TTC549 (cell line): ENCODE results near the gene ACTL8.

ENCODE experiments used
- FAIRE-seq: peaks from 2 replicates; lab custom pipeline; 2012; peaks lifted over from hg19 to GRCh38; lab: Jason Lieb, UNC

Gene ACTL8

GRCh38 chr1:17755120-17755519 lies at the start of gene ACTL8:
ACTL8 (plus strand) TSS chr1:17755333; CDS start chr1:17823009, 67,676 bp downstream.
- no peak for FAIRE-seq

GRCh38 chr1:17706445-17706844 lies 48.7 kb upstream of the ACTL8 start:
- FAIRE-seq = no peak

GRCh38 chr1:17709981-17710380 lies 45.2 kb upstream of the ACTL8 start:
- FAIRE-seq = no peak

- no peak for FAIRE-seq
These were observed 44.1 kb upstream of the ACTL8 start for GRCh38 chr1:17710889-17711576.

- no peak for FAIRE-seq
These were observed 43.6 kb upstream of the ACTL8 start for GRCh38 chr1:17711577-17711910.

GRCh38 chr1:17711941-17712340 lies 43.2 kb upstream of the ACTL8 start:
- no peak for FAIRE-seq

GRCh38 chr1:17713993-17714392 lies 41.1 kb upstream of the ACTL8 start:
- FAIRE-seq = no peak

- FAIRE-seq = no peak
These were observed 37.3 kb upstream of the ACTL8 start for GRCh38 chr1:17717594-17718535.

GRCh38 chr1:17719874-17720273 lies 35.3 kb upstream of the ACTL8 start:
- no peak for FAIRE-seq

GRCh38 chr1:17721444-17721843 lies 33.7 kb upstream of the ACTL8 start:
- no peak for FAIRE-seq

- no peak for FAIRE-seq
These were observed 31.4 kb upstream of the ACTL8 start for GRCh38 chr1:17723684-17724083.

- no peak for FAIRE-seq
These were observed 31.0 kb upstream of the ACTL8 start for GRCh38 chr1:17724150-17724549.

- FAIRE-seq = no peak
These were observed 29.9 kb upstream of the ACTL8 start for GRCh38 chr1:17725084-17725719.

GRCh38 chr1:17725811-17726582 lies 29.1 kb upstream of the ACTL8 start:
- FAIRE-seq = no peak

GRCh38 chr1:17728123-17728712 lies 26.9 kb upstream of the ACTL8 start:
- FAIRE-seq = no peak

- FAIRE-seq = no peak
These were observed 25.9 kb upstream of the ACTL8 start for GRCh38 chr1:17729248-17729647.

- FAIRE-seq = no peak
These were observed 25.2 kb upstream of the ACTL8 start for GRCh38 chr1:17729909-17730308.

- FAIRE-seq = no peak
These were observed 23.7 kb upstream of the ACTL8 start for GRCh38 chr1:17731460-17731859.

GRCh38 chr1:17732475-17732874 lies 22.7 kb upstream of the ACTL8 start:
- FAIRE-seq = no peak

- no peak for FAIRE-seq
These were observed 21.5 kb upstream of the ACTL8 start for GRCh38 chr1:17733661-17734060.

GRCh38 chr1:17734609-17735008 lies 20.5 kb upstream of the ACTL8 start:
- FAIRE-seq = no peak

- FAIRE-seq = no peak
These were observed 19.8 kb upstream of the ACTL8 start for GRCh38 chr1:17735348-17735747.
